Left renal cortex interstitium (tissue), 4 donors: Measurements from ENCODE around the gene CTNNBIP1. TPM values are rescaled to one million over a fixed set of nuclear protein-coding genes. Genes with fewer than 3 reads are reported as not detected.

Experiments
- DNase-seq, 4 donors: peaks; one replicate each; pipeline ENCODE4 v3.0.0-alpha.2; 2013; ENCODE audit warnings: low read depth in 4 of 4, low spot score in 2 of 4, missing footprints in 1 of 4
- polyA plus RNA-seq, 4 donors: library from polyadenylated mRNA; unstranded; fragments of 120-200 nt; gene quantifications; one replicate each; pipeline ENCODE4 v1.2.1, GENCODE V29; 2013; ENCODE audit not compliant: insufficient read length in 4 of 4

Gene CTNNBIP1
- polyA plus RNA-seq, 4 donors, result 31.3 to 50.1 (median 32.3) TPM

DNA sequence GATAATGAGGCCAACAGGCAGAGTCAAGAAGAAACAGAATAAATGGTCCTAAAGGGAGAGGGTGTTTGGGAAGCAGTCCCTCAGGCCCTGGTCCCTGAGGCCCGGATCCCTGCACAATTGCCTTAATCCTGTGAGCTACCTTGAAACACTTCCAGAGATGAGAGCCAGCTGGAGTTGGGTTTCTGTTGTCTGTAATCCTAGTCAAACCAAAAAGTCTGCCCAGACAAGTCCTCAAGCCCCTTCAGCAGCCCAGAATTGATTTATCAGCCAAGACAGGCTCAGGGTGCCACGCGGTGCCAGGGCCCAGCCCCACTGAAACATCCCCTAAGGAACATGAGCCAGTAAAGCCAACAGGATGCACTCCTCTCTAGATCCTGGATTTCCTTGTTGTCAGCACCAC is 69.9 kb downstream of the CTNNBIP1 start:
- no peak for DNase-seq

DNA sequence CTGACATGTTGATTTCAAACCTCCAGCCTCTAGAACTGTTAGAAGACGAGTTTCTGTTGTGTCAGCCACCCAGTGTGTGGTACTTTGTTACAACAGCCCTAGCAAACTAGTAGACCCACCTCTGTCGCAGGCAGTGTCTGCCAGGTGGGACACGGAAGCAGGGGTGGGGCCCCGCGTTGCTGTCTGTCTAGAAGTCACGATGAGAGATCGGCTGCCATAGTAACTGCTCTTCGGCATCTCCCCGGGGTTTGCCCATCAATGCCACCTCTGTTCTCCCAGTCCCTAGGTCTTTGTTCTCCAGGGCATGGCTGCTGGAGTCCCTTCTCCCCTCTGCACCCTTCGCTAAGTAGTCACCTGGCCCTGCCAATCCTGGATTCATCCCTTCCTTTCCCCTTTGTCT is 71.1 kb downstream of the CTNNBIP1 start:
- DNase-seq, result no peak

DNA sequence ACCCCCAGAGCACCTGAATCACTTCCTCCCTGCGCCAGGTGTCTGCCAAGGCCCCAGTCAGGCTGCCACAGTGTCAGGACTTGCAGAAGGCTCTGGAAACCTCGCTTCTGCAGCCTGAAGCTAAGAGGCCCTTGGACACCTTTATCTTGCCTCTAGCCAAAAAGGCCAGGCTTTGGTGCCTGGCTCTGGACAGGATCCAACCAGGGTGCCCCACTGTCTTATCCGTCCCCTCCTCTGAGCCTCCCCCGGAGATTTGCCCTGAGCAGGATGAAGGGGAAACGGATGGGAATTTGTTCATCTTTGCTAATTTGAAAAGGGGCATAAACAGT is 73.5 kb downstream of the CTNNBIP1 start:
- DNase-seq, result no peak

DNA sequence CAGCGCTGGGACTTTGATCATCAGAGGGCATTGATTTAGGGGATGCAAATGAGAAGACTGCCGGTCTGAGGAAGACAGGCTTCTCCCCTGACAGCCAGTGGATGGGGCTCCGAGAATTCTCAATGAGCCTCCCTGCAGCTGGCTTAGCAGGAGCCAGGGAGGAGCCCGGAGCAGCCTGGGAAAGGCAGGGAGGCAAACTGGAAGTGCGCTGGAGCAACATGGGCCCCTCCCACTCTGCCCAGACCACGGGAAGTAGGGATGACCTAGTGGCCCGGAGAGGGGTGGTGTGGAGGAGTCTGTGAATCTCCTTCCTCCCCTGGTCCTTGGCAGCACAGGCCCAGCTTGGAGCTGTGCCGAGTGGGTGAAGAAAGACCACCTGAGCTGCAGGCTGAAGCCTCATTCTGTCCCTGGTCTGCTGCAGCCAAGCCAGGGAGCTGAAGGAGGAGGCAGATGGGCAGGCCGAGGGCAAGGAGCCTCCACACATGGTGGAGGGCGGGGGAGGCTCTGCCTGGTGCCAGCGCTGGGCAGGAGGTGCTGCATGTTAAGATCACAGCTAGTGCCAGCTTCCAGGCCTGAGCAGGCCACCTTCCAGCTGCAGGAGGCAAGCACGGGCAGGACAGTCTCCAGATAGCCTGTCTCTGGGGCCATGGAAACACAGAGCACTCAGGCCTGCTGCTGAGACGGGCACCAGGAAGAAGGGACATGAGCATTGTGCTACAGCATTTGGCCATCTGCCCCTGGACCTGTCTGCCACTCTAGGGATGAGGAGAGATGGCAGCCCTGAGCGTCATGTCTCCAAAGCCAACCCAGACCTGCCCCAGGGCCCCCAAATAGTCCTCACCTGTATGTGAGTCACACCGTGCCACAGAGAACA is 74.1 kb downstream of the CTNNBIP1 start:
- DNase-seq, result peak in 1 of 4 donors; percentile 66

DNA sequence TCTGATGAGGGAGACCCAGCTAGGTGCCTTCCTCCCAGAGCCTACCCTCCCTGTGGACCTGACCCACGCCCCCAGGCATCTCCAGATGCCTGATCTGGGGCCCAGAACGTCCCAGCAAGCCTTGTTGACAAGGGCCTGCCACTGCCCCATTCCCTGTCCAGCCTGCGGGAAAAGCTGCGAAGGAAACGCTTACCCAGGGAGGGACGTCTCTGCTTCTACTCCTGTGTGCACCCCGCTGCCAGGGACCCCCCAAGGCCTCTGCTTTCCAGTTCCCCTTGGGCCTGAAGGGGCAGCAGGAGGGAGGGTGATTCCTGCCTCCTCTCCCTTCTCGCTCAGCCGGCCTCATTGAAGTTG is 74.7 kb downstream of the CTNNBIP1 start:
- no peak for DNase-seq

DNA sequence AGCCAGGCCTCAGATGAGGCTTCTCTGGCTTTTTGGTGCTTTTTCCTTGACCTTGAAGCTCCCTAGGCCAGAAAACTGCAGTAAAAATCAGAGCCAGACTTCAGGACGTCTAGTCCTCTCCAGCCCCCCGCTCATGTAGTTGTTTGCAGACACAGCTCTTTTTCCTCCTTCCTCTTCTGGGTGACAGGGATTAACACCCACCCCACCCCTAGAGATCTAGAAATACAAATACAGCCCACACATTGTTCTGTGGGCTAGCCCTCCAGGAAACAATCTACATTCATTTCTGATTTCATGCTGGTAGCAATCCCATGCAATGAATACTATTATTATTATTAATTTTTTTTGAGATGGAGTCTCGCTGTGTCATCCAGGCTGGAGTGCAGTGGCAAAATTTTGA is 76.4 kb downstream of the CTNNBIP1 start:
- DNase-seq, result no peak

DNA sequence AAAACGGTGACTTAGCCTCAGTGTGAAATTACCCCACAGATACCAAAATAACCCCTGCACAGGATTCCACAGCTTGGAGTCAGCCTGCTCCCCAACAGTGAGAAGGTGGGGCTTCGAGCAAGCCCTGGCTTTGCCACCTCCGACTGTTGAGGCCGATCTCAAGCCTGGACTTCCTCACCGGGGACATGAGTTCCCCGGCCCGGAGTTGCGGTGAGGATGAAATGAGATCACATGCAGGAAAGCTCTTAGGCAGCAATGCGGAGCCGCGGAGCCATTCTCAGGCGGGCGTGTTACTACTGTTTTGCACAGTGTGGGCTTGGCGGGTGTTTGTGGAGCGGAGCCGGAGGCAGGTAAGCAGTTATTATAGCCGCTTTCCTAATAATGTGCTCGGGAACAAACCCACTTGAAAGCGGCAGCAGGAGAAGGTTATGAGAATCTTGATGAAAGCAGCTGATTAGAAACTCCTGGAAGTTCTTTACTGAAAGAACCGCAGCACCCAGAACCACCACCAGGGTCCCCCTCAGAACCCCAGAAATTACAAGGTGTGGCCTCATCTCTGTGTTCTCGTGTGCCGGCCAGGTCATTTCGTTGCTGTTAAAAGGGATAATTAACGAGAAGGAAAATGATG is 82.4 kb downstream of the CTNNBIP1 start:
- no peak for DNase-seq

DNA sequence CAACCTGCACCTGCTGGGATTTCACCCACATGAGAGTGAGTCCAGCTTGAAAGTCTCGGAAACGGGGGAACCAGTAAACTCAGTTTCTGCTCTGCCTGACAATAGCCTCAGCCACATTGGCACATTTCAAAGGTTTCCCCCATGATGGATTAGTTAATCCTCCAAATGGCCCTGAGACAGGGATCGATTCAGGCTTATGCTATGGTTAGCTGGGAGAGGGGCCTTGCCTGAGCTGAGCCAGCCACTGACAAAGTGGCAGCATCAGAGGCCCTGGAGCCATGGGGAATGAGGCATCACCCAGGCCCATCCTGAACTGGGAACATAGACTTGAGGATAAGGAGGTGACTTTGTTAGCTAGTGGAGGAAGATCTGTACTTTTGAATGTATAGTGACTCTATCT is 83.5 kb downstream of the CTNNBIP1 start:
- DNase-seq, result no peak

DNA sequence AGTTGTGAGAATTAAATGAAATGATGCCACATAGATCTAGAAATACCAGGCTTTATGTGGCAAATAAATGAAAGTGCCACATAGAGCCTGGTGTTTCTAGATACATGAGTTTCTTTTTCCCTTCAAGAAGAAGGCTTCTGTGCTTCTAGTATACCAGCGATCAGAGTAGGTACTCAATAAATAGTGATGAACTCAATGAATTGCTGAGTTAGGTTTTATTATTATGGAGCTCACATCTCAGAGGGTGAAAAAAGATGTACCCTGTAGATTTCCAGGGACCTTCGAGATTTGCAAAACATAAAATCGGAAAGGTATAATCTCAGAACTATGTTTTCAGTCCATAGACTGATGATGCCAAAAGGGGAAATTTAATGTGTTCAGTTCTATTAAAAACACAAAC is 84.0 kb downstream of the CTNNBIP1 start:
- DNase-seq, result no peak

DNA sequence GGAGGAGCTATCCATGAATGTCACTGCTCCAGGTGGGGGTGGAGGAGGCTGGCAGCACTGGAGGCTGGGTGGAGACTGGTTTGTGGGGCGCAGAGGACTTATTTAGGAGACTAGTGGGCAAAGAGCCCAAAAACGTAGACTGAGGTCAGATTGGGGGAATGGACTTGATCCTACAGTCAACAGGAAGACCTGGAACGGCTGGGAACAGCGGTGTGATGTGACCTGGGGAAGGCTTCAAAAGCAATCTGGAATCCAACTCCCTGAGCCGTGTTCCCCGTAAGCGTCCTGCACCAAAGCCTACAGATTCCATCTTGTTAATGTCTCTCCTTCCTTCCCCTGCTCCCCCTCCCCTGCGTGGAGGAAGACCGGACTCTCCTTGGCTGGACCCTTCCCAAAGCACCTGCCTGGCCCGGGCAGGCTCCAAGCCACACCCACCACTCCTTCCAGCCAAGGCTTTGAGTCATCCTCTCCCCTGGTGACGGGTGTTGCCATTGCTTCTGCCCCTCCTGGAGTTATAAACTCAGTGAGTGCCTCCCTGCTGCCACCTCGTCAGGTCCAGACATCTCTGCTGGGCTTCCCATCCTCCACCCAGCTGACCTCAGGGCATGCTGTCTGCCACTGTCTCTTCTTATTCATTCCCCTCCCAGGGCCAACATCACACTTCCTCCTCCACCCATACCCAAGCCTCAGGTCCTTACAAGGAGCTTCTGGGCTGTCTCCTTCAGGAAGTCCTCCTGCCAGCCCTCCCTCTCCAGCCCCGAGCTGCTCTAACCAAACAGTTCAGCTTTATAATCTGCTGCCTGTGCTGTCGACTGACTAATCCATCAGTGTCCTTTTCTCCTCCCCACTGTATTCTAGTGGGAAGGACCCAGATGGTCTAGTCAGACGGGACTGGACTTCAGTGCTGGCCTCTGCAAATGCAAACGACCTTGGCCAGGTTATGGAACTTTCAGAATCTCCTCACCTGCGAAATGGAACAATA is 84.7 kb downstream of the CTNNBIP1 start:
- DNase-seq, result no peak

DNA sequence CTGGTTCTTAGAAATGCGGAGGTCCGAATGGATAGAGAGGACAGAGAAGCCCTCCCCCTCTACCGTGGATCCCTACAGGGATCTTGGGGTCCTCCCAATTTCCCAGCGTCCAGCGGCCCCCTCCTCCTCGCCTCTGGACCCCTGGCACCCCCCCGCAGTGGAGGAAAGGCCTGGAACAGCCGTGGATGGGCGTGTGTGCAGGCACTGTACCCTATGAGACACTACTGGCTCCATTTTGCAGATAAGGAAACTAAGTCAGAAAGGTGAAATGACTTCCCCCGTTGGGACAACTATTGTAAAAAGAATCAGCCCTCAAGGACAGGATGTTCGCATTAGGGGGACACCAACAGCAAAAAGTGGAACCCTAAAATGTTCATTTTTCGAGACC is 85.4 kb downstream of the CTNNBIP1 start:
- no peak for DNase-seq

DNA sequence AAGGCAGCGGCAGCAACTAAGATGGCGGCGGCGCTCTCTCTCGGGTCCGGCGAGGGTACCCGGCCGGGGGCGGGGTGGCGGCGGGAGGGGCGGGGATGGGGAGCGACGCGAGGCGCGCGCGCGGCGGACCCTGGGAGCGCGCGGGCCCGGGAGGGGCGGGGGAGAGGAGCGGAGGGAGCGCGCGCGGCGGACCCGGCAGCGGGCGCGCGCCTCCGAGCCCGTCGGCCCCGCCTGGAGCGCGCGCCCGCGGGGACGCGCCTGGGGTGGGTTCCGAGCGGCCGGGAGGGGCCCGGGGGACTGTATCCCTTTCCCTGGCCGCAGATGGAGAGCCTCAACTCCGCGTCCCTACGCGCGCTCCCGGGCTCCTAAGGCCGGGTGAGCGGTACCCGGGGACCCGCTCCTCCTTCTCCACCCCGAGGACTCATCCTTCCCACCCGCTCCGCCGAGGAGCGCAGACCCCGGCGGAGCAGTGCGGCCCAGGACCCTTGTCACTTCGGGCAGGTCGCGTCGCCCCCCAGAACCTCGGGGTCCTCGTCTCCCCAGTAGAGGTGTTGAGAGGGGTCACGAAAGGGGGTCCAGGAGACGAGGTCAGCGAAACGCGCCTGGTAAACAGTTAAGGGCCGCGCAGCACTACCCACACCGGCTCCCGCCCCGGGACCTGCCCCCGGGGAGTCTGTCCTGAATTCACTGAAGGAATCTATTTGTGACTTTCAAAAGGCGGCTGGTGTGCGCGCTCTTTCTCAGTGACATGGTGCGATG is 85.9 kb downstream of the CTNNBIP1 start, which contains the start of gene CLSTN1:
CLSTN1 (minus strand) TSS at position 23 of the 759 bp plus-strand sequence. CDS start 232 bp downstream, outside the sequence.
- DNase-seq, result peak in 1 of 4 donors; percentile 80

DNA sequence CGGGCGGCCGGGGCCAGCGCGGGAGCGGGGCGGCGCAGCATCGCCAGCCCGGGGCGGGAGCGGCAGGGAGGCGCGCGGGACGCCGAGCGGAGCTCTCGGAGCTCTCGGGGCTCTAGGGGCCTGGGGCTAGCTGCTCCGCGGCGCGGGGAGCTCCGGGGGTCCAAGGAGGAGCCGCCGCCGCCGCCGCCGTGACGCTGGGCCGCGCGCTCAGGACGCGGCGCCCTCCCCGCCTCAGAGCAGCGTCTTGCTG is 86.5 kb downstream of the CTNNBIP1 start:
- no peak for DNase-seq

DNA sequence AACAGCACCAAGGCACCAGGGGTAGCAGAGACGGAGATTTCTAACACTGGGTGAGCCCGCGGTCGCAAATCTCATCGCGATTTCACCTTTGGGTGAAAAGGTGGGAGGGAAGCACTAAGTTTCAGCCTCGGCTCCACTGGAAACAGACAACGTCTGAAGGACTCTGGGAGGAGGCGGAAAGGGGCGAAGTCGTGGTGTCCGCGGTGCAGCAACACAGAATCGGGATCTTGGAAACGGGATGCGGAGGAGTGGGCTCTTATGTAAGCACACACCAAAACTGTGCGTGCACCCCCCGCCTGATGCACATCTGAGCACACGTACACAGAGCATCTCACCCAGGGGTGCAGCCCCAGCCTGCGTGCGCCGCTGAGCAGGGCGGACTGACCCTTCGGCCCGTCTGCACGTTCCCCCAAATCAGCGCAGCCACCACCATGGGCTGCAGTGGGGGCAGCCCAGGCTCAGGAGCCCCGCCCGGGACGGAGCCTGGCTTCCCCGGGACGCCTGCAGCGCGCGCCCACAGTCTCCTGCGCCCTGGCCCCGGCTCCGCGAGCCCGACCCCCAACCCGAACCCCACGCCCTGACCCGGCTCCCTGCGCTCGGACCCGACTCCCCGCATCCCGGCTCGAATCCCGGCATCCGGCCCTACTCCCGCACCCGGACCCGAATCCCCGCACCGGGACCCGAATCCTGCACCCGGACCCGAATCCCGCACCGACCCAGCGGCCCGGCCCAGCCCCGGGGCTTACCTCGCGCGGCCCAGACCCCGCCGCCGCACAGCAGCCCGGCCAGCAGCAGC is 87.0 kb downstream of the CTNNBIP1 start:
- no peak for DNase-seq

DNA sequence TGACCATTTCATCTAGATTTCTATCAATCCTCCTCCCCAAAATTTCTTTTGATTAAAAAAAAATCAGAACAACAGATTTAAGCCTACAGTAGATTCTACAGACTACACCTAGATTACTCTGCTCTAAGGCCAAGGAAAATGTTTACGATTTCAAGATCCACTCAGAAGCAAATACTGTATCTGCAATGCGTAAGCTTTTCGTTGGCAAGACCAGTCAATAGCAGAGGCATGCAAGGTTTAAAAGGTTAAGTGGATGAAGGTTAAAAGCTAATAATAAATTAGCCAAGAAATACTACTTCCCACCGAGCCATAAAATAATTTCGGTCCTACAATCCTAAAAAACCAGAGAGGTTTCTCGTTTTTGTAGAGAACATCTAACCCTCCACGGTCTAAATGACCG is 87.6 kb downstream of the CTNNBIP1 start:
- no peak for DNase-seq

DNA sequence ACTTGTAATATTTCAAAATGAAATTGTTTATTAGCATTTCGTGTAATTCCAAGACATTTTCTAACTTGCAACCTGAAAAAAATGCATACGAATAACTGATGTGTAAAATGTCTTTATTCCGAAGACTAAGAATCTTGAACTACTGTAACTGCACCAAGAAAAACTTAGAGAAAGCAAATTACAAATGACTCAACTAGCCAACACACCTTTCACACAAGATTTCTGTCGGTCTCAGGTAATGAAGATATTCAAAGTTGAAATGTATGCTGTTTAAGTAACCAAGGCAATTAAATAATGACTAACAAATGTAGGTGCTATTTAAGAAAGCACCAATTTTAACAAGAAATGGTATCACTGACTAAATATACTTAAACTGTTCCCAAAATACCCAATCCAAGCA is 88.4 kb downstream of the CTNNBIP1 start:
- DNase-seq, result no peak

DNA sequence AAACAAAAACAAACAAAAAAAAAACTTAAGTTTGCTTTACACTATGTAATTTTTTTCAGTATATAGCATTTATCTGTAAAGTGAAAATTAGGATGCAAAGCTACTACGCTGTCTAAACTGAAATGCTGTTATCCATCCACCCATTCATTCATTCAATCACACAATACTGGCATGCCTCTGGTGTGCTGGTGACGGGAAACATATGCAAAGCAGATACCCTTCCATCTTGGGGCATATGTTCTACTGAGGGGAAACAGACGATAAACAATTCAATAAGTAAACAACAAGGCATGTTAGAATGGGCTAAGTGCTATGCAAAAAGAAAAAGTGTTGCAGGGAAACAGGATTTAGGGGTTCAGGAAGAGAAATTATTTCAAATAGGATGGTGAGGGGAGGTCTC is 89.5 kb downstream of the CTNNBIP1 start:
- DNase-seq, result no peak

DNA sequence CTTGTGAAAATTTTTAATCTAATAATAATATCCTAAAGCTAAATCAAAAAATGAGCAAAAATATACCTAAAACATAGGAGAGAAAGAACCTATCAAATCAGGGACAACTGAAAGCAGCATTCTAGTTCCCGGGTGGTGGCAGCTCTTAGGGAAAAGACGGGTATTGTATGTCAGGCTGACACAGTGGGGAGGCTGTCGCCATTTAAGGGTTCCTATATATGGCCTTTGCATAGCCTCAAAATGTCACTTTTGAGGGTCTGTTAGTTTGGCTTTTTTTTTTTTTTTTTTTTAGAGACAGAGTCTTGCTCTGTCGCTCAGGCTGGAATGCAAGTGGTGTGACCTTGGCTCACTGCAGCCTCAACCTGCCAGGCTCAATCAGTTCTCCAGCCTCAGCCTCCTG is 92.3 kb downstream of the CTNNBIP1 start:
- DNase-seq, result no peak

DNA sequence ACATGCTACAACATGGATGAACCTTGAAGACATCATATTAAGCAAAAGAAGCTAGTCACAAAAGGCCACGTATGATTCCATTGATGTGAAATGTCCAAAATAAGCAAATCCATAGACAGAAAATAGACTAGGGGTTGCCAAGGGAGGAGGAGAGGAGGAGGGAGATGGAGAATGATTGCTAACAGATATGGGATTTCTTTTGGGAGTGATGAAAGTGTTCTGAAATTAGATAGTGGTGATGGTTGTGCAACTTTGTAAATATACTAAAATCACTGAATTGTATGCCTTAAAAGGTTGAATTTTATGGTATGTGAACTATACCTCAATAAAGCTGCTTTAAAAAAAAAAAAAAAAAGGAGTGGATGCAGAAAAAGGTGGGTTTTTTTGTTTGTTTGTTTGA is 93.9 kb downstream of the CTNNBIP1 start:
- DNase-seq, result no peak

DNA sequence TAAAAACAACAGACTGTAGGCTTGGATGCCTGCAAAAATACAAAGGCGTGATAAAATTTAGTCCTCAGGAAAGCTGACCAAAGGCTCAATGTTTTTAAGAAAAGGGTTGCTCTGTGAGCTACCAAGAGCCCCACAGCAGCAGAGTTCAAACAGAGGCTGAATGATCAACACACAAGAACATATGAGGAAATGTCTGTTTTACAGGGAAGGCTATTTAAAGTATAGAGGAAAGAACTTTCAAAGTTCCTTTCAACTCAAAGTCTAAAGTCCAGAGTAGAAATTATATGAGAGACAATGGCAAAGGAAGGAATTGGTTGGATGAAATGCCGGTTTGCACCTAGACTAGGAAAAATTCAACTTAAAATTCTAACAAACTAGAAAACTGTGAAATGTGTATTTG is 94.9 kb downstream of the CTNNBIP1 start:
- no peak for DNase-seq
